Putamen (tissue), 1 donor: ENCODE data around the gene UBE2U.
"Not testable (repeated sequence)": the region's sequence is repeated elsewhere in the genome, so short reads cannot be mapped to it uniquely, and the experiment has no call there.

ENCODE experiments used
- DNase-seq: peaks from one replicate; pipeline ENCODE4 v3.0.0-alpha.2; 2016; ENCODE audit warnings: low spot score

Gene UBE2U

GRCh38 chr1:64240206-64240605 is 36.8 kb downstream of the UBE2U start:
- DNase-seq: no peak

- DNase-seq: no peak
Measured at GRCh38 chr1:64241069-64241468, 37.6 kb downstream of the UBE2U start.

DNA sequence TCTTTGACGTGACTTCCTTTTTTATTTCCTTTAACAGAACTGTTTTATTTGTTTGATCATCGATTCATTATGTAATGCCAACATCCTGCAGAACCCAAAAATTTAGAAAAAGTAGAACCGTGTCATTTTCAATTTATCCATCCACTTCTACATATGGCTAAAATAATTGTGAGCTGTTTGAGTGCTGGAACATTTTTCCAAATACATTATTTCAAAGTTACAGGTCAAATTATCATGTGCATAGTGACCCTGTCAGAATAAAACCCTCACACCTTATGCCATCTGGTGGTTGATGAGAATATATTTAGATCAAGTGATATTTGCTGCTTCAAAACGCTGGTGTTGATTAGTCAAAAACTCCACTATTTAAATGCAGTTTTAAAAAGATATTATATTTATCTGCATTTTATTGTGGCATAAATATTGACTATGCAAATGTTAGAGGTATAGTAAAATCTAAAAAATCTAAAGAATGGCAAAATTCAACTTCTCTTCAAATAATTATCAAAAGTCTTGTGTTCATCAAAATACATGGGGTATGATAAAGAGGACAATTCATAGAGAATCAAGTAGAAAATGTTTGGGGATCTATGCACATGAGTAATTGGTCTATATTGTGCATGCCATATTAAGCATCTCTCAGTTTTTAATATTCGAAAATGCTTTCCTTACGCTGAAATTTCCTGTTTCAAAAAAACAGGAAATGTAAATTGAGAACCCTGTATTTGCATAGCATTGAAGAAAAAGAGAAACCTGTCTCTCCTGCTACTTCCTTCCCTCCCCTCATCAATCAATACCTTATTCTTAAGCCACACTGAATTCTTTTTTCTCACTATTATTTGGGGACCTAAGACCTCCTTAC is 39.7 kb downstream of the UBE2U start:
- DNase-seq: peak; percentile 31

DNA sequence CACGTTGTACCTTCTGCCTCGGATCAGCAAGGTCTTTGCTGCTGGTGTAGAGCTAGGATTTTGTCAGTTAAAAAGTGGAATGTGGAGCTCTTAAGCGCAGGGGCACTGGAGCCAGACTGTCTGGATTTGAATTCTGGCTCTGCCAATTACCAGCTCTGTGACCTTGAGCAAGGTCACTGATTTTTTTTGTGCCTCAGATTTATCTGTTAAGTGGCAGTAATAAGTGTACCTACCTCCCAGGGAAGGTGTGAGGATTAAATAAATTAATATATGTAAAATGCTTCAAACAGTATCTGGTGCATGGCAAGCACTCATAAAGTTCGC is 40.3 kb downstream of the UBE2U start:
- DNase-seq: no peak

DNA sequence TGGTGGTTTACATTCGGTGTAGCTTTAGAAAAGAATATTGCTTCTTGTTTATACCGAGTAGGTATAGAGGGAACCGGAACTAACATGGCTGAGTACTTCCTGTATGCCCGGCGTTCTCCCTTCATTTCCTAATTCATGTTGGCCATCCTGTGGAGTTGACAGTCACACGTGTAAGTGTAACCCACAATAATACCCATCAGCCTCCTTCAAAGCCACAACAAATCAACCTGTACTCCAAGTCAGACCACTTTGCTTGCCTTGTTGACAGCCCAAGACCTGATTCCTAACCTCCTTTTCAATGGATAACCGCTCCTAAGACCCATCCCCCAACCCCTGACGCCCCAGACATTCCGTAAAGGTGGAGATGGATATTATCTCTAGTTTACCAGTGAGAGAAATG is 42.1 kb downstream of the UBE2U start:
- DNase-seq: no peak

DNA sequence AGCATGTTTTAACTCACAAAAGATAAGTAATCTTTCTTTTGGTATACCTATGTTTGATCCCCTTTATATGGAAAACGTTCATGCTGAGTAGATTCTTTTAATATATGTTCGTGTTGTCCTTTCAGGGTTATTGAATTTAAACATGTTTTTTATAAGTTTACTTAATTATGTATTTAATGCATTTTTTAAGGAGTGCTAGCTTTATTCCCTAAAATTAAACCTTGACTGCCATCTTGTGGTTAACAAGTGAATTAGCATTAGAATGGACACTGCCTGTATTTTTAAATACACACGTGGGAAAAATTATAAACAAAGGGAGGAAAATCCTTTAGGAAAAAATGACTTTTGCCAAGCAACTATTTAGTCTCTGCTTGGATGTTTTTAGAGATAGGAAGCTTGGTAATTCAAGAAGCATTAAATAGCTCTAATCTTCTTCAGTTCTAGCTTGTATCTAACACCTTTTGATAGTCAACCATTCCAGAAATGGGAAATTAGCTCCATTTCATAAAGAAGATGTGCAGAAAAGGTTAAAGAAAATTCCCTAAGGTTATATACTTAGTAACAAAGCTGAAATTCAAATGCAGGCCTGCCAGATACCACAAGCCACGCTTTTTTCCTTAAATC is 43.0 kb downstream of the UBE2U start:
- DNase-seq: no peak

- no peak for DNase-seq
Measured at GRCh38 chr1:64248065-64248464, 44.6 kb downstream of the UBE2U start.

DNA sequence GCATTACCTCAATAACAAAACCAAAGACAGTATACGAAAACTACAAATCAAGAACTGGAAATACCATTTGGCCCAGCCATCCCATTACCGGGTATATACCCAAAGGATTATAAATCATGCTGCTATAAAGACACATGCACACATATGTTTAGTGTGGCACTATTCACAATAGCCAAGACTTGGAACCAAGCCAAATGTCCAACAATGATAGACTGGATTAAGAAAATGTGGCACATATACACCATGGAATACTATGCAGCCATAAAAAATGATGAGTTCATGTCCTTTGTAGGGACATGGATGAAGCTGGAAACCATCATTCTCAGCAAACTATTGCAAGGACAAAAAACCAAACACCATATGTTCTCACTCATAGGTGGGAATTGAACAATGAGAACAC is 47.0 kb downstream of the UBE2U start:
- DNase-seq: not testable (repeated sequence)

DNA sequence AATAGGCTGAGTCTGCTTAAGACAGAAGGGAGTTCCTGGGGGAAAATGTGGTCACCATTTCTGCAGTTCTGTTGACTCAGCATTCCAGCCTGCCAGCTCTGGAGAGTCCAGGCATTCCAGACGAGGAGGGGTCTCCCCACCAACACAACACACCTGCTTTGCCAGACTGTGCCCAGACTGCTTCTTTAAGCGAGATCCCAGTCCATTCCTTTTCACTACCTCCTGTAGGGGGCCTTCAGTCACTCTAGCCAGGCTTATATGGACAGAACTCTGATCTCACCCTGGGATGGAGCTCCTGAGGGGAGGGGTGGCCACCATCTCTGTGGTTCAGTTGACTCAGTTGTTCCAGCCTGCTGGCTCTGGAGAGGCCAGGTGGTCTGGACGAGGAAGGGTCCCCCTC is 48.5 kb downstream of the UBE2U start:
- DNase-seq: no peak

DNA sequence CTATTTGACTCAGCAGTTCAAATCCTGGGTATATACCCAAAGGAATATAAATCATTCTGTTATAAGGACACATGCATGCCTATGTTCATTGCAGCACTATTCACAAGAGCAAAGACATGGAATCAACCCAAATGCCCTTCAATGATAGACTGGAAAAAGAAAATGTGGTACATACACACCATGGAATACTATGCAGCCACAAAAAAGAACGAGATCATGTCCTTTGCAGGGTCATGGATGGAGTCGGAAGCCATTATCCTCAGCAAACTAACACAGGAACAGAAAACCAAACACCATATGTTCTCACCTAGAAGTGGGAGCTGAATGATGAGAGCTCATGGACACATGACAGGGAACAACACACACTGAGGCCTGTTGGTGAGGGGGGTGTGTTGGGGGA is 53.8 kb downstream of the UBE2U start:
- not testable (repeated sequence) for DNase-seq

GRCh38 chr1:64258444-64258843 is 55.0 kb downstream of the UBE2U start:
- not testable (repeated sequence) for DNase-seq

- no peak for DNase-seq
Measured at GRCh38 chr1:64263335-64263734, 59.9 kb downstream of the UBE2U start.

DNA sequence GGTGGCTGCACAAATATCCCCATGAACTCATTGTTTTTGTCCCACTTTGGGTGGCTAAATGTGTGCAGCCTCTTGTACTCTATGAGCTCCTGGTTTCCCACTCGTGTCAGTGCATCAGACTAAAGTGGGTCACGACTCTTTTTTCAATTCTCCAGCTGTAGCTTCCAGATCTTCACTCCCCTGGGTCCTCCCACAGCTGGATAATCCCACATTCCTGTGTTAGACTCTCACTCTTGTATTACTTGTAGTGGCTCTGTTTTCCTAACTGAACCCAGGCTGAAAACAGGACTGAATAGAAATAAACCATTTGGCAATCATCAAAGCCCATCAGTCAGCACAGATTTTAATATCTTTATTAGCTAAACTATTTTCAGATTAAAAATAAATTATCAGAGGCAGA is 60.4 kb downstream of the UBE2U start:
- no peak for DNase-seq

DNA sequence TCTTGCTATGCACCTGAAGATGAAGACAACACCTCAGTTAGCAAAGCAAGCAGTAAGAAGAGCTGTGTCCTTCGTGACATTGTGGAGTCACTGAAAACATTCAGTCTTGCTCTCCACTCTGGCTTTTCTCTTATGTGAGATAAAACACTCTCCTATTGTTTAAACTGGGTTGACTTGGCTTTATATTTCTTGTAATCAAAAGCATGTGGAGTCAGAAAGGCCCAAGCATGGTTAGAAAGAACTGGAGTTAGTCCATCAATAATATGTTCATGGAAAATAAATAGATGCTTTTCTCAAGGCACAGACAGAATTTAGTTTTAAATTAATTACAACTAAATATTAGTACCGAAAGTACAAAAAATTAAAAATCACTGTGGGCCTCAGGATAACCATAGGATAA is 61.7 kb downstream of the UBE2U start:
- DNase-seq: no peak

GRCh38 chr1:64266991-64267390 is 63.6 kb downstream of the UBE2U start:
- no peak for DNase-seq

DNA sequence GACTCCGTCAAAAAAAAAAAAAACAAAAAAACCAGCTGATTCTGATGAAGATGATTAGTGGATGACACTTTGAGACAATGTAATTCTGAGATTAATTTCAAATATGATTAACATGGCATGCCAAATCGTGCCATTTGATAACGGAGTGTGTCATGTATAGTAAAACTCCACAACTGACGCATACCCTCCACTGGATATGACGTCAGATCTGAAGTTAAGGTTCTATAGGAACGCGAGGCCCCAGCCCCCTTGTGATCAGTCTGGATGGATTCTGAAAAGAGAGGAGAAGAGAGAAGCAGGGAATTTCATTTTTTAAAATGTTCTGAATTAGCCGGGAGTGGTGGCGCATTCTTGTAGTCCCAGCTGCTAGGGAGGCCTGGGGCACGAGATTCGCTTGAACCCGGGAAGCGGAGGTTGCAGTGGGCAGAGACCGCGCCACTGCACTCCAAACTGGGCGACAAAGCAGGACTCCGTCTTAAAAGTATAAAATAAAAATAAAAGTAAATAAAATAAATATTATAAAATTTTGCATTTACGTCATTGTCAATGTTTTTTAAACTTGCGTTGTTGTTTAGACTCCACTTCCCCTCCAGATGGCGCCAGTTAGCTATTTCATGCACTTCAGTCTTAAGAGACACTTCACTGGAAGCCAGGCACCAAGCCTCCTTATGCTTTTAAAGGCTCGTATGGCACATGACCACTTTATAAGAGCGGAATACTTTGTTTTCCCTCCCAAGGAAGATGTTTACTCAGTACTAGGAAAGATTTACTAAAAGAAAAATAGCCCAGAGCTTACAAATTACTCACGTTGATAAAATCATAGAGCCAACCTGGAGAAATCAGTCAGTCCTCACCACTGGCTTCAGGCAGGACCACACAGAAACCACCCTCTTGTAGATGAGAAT is 65.5 kb downstream of the UBE2U start:
- DNase-seq: peak; percentile 75

GRCh38 chr1:64269558-64269884 is 66.1 kb downstream of the UBE2U start:
- DNase-seq: no peak

- DNase-seq: no peak
Measured at GRCh38 chr1:64280001-64280400, 76.6 kb downstream of the UBE2U start.

- no peak for DNase-seq
Measured at GRCh38 chr1:64282351-64282750, 78.9 kb downstream of the UBE2U start.

DNA sequence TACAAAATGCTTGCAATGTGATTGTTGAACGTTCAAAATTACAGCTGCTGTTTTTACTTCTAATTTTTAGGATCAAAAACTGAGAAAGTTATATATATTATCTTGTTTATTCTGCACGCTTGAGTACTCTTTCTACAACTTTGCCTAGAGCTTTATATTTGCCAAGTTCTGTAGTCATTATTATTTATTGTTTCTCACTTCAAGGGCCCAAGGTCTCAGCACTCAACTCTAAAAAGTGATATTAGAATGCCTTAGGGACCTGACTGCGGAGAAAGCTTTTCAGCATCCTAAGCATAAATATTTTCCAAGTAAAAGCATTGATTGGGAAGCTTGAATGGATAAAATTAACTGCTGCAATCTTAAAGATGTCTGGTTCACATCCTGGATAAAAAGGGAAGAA is 83.6 kb downstream of the UBE2U start:
- no peak for DNase-seq

GRCh38 chr1:64290420-64290819 is 87.0 kb downstream of the UBE2U start:
- no peak for DNase-seq

GRCh38 chr1:64291931-64292330 is 88.5 kb downstream of the UBE2U start:
- DNase-seq: no peak

GRCh38 chr1:64292399-64292798 is 89.0 kb downstream of the UBE2U start:
- no peak for DNase-seq
